ENCODE measurements around the gene CCDC171. TPM values are rescaled to one million over a fixed set of nuclear protein-coding genes. Genes with fewer than 3 reads are reported as not detected.

The CCDC171 gene
- total and polyA plus RNA-seq, 12 donors = 1.2 to 4.9 (median 2.7) TPM

DNA sequence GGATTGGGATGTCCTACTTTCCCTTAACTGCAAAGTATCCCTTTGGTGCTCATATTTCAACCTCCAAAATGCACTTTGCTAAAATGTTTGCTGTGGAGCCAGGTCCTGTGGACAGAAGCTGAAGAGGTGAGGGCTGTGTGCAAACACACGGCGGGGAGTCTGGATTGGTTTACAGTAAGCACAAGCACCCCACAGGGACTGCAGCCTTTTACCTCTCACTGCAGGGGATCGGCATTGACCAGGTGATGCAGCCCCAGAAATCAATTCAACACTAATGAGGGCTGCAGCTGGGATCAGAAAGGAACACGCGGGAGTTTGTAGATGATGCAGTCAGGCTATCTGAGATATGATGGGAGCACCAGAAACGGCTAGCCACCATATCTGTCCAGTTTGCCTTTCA lies 450.9 kb downstream of the CCDC171 start:
- Histone ChIP-seq H3K27me3 (no peaks in the 10 kb centered on the region), H3K4me1 (replicated peaks in 1 of 2) (no peaks in the 10 kb centered on the region), H3K4me3 (no peak overlapping the region), H3K27ac (no peak overlapping the region), H3K36me3 (replicated peaks in 1 of 2) (no peaks in the 10 kb centered on the region), H3K9me3 (replicated peaks in 1 of 3) (no peaks in the 10 kb centered on the region)
- no peak for DNase-seq
- TF ChIP-seq, protein P1, sequence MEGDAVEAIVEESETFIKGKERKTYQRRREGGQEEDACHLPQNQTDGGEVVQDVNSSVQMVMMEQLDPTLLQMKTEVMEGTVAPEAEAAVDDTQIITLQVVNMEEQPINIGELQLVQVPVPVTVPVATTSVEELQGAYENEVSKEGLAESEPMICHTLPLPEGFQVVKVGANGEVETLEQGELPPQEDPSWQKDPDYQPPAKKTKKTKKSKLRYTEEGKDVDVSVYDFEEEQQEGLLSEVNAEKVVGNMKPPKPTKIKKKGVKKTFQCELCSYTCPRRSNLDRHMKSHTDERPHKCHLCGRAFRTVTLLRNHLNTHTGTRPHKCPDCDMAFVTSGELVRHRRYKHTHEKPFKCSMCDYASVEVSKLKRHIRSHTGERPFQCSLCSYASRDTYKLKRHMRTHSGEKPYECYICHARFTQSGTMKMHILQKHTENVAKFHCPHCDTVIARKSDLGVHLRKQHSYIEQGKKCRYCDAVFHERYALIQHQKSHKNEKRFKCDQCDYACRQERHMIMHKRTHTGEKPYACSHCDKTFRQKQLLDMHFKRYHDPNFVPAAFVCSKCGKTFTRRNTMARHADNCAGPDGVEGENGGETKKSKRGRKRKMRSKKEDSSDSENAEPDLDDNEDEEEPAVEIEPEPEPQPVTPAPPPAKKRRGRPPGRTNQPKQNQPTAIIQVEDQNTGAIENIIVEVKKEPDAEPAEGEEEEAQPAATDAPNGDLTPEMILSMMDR (IDR thresholded peaks at IDR 0.05) = no peak
- no peak for TF ChIP-seq POLR2A (IDR thresholded peaks at IDR 0.05)
- 64 to 76% (median 73%) methylated on average over 5 to 6 of the region's 6 CpGs for WGBS, 4 donors
- intact Hi-C loops (cut with DNase I) = no loop called here

DNA sequence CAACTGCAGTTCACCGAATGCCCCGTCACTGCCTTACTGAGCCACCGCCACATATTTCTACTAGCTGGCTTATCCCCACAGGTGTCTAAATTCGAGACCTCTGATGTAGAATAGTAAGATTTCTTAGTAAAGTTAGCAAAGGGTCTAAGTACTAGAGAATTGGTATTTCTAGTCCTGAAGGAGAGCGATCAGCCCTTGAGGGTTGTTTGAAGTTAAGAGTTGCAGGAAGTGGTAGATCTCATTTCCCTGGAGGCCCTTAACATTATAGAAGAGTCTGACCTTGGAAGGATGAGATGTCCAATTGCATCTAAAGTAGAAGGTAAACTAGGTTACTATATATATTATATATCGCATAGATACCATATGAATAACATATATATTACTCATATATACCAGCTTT lies 451.8 kb downstream of the CCDC171 start:
- no peak for DNase-seq
- intact Hi-C loops (cut with DNase I) = no loop called here
- Histone ChIP-seq H3K27me3 (no peaks in the 10 kb centered on the region), H3K27ac (no peak overlapping the region), H3K36me3 (replicated peaks in 1 of 2) (no peaks in the 10 kb centered on the region), H3K9me3 (replicated peaks in 1 of 3) (no peaks in the 10 kb centered on the region), H3K4me3 (no peak overlapping the region), H3K4me1 (replicated peaks in 1 of 2) (no peaks in the 10 kb centered on the region)
- TF ChIP-seq POLR2A (IDR thresholded peaks at IDR 0.05) = no peak
- TF ChIP-seq, protein P1 (IDR thresholded peaks at IDR 0.05) = no peak
- WGBS, 4 donors = 87 to 92% (median 91%) methylated on average over 6 of the region's 6 CpGs

DNA sequence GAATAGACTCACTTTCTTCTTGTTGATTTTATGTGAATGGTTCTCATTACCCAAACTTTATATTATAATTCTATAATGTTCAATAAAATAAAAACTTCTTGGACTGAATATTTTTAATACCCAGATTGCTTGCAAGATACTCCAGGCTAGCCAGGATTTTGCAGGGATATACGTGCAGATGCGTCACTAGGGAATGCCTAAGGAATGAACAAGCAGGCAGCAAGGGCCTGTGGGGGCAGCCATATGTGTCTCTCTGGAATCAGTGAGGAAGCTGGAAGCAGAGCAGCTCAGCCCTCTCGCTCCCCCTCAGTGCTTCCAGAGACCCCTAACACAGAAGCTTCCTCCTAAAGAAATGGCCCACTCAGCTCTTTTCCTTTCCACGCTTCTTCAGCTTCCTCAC lies 457.4 kb downstream of the CCDC171 start:
- no peak for DNase-seq
- no peaks in the 10 kb centered on the region for H3K9me3 ChIP-seq (replicated peaks in 1 of 3)
- no peaks in the 10 kb centered on the region for H3K4me1 ChIP-seq (replicated peaks in 1 of 2)
- no peak overlapping the region for H3K4me3 ChIP-seq
- intact Hi-C loops (cut with DNase I) = no loop called here
- H3K27me3 ChIP-seq = no peaks in the 10 kb centered on the region
- H3K36me3 ChIP-seq (replicated peaks in 1 of 2) = no peaks in the 10 kb centered on the region
- 87 to 94% (median 91%) methylated on average over 4 of the region's 4 CpGs for WGBS, 4 donors
- no peak overlapping the region for H3K27ac ChIP-seq
- TF ChIP-seq, protein P1 (IDR thresholded peaks at IDR 0.05) = no peak
- no peak for TF ChIP-seq POLR2A (IDR thresholded peaks at IDR 0.05)

DNA sequence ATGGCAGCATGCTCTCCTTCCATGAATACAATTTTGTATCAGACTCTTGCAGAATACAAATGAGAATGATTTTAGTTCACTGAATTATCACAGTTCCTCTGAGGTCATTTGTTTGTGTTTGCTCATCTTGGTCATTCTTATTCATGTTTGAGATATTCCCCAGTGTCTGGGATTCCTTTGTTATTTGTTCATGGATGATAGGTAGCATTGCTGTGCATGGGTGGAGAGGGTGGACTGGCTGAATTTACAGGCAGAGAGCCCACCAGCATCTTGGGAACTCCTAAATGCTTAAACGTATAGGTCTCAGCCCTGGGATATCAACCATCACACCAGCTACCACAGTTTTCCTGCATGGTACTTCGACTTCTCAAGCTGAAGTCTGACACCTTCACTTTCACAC lies 459.8 kb downstream of the CCDC171 start:
- no peaks in the 10 kb centered on the region for H3K36me3 ChIP-seq (replicated peaks in 1 of 2)
- intact Hi-C loops (cut with DNase I) = no loop called here
- WGBS, 4 donors = 67 to 88% (median 70%) methylated on average over 2 of the region's 2 CpGs
- H3K27me3 ChIP-seq = no peaks in the 10 kb centered on the region
- no peaks in the 10 kb centered on the region for H3K9me3 ChIP-seq (replicated peaks in 1 of 3)
- no peak overlapping the region for H3K4me3 ChIP-seq
- no peak for DNase-seq
- TF ChIP-seq POLR2A (IDR thresholded peaks at IDR 0.05) = no peak
- TF ChIP-seq, protein P1 (IDR thresholded peaks at IDR 0.05) = no peak
- no peaks in the 10 kb centered on the region for H3K4me1 ChIP-seq (replicated peaks in 1 of 2)
- H3K27ac ChIP-seq = no peak overlapping the region
